ENCODE data around the gene DDX17.

DDX17 gene

DNA sequence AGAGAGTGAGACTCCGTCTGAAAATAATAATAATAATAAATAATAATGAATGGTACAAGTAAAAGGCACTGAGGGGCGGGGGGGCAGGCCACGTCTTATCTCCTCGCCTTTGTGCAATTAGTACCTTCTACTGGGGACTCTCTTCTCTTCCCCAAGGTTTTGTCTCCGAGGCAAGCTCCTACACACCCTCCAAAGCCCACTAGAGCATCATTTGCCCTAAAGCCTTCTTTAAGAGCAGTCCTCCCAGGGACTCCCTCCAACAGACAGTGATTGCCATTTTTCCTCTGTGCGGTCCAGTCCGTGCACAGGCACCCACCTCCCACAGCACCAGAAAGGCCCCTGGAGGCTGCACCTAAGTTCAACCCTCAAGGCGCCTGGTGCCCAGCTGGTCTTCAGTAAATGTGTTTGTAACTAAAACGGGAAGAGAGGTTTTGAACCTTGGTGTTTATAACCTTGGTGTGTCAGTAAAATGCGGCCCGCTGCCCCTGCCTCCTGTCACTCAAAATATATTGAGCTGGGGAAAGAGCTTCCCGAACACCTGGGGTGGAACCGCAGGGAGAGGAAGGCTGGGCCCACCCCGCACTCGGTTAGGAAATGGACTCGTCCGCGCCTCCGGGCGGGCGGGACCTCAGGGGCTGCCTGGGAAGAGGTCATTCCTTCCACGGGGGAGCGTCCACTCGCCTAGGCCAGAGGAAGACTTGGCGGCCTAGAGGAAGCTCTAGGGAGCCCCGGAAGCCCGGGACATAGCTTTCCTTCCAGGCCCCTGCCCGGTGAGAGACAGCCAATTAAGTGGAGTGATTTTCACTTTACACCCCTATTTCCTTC, 42.9 kb downstream of the DDX17 start:
- no peak overlapping the region for H3K27ac ChIP-seq
- H3K27me3 ChIP-seq = peaks cover 0 to 56% of the 10 kb centered on the region in 2 donors
- H3K9me3 ChIP-seq = no peaks in the 10 kb centered on the region
- intact Hi-C loops (cut with DNase I; ENCODE audit: low total_unique reads) = no loop called here
- H3K36me3 ChIP-seq = no peaks in the 10 kb centered on the region
- no peak for DNase-seq
- TF ChIP-seq, protein P1, sequence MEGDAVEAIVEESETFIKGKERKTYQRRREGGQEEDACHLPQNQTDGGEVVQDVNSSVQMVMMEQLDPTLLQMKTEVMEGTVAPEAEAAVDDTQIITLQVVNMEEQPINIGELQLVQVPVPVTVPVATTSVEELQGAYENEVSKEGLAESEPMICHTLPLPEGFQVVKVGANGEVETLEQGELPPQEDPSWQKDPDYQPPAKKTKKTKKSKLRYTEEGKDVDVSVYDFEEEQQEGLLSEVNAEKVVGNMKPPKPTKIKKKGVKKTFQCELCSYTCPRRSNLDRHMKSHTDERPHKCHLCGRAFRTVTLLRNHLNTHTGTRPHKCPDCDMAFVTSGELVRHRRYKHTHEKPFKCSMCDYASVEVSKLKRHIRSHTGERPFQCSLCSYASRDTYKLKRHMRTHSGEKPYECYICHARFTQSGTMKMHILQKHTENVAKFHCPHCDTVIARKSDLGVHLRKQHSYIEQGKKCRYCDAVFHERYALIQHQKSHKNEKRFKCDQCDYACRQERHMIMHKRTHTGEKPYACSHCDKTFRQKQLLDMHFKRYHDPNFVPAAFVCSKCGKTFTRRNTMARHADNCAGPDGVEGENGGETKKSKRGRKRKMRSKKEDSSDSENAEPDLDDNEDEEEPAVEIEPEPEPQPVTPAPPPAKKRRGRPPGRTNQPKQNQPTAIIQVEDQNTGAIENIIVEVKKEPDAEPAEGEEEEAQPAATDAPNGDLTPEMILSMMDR (IDR thresholded peaks at IDR 0.05) = no peak
- H3K4me3 ChIP-seq = no peak overlapping the region
- peaks cover 0 to 26% (median 17%) of the 10 kb centered on the region in 4 donors for H3K4me1 ChIP-seq

DNA sequence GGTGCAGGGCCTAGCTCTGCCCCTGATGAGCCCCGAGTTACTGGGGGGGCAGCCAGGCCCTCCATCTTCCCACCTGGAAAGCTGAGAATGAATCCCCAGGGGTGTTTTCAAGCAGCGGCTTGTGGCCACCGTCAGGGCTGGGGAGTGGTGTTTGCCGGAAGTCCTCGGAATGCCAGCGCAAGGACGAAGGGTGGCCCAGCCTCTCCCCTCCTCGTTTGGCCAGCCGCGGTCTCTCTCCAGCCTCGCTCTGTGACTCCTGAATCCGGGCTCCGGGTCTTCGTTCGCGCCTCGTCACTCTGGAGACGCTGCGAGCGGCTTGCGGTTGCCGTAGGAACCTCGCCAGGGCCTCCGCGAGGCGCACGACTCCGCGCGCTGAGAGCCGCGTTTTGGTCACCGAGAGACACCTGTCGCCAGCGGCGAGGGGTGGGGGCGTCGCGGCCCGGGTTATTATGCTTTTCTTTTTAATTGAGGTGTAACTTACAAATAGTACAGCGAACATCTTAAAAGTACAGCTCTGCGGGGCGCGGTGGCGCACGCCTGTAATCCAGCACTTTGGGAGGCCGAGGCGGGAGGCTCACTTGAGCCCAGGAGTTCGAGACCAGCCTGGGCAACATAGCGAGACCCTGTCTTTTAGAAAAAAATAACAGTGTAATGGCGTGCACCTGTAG, 44.6 kb downstream of the DDX17 start:
- H3K27me3 ChIP-seq = peaks cover 0 to 55% of the 10 kb centered on the region in 2 donors
- peak overlapping the region; percentile 8 to 22 for H3K4me3 ChIP-seq
- H3K9me3 ChIP-seq = no peaks in the 10 kb centered on the region
- H3K4me1 ChIP-seq = peaks cover 0 to 17% (median 11%) of the 10 kb centered on the region in 4 donors
- TF ChIP-seq, protein P1 (IDR thresholded peaks at IDR 0.05) = no peak
- H3K36me3 ChIP-seq = no peaks in the 10 kb centered on the region
- DNase-seq = peak; percentile 51 to 84
- intact Hi-C loops (cut with DNase I; ENCODE audit: low total_unique reads) = no loop called here
- no peak overlapping the region for H3K27ac ChIP-seq

DNA sequence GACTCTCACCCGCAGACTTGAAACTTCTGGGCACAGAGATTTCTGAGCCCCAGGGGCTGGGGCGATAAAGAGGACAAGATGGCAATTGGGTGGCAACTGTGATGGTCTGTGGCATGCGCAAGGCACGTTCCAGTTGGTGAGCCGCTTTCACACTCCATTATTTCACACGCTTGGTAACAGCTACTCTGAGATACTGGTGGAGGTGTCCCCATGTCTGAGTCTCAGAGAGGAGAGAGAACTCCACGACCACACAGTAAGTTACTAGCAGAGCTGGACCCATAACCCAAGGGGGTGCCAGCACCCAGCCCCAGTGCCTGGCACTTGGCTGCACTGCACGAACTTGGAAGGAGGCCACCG, 45.1 kb downstream of the DDX17 start:
- H3K9me3 ChIP-seq = no peaks in the 10 kb centered on the region
- peaks cover 0 to 19% (median 11%) of the 10 kb centered on the region in 4 donors for H3K4me1 ChIP-seq
- peak overlapping the region; percentile 8 to 22 for H3K4me3 ChIP-seq
- intact Hi-C loops (cut with DNase I; ENCODE audit: low total_unique reads) = no loop called here
- H3K27ac ChIP-seq = no peak overlapping the region
- peaks cover 0 to 55% of the 10 kb centered on the region in 2 donors for H3K27me3 ChIP-seq
- no peaks in the 10 kb centered on the region for H3K36me3 ChIP-seq
- DNase-seq = no peak
- TF ChIP-seq, protein P1 (IDR thresholded peaks at IDR 0.05) = no peak

DNA sequence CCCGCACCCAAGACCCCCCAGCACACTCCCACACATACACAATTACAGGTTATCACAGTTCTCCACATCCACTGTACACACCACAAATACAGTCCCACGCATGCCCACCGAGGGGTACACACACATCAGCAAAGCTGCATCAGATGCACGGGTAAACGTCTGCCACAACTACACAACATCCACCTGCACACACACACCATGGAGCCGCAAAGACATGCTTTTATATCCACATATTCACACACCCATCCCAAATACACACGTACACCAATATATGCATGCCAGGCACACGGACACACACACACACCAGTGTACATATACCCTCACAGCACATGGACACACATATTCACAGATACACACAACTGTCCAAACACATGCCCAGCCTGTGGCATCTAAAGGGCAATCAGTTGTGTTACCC, 45.7 kb downstream of the DDX17 start:
- DNase-seq = no peak
- Histone ChIP-seq H3K4me3 (no peak overlapping the region), H3K9me3 (no peaks in the 10 kb centered on the region), H3K27me3 (peaks cover 6 to 55% of the 10 kb centered on the region in 2 donors), H3K36me3 (no peaks in the 10 kb centered on the region), H3K4me1 (peaks cover 0 to 25% (median 17%) of the 10 kb centered on the region in 4 donors), H3K27ac (no peak overlapping the region)
- TF ChIP-seq, protein P1 (IDR thresholded peaks at IDR 0.05) = no peak
- intact Hi-C loops (cut with DNase I; ENCODE audit: low total_unique reads) = no loop called here

DNA sequence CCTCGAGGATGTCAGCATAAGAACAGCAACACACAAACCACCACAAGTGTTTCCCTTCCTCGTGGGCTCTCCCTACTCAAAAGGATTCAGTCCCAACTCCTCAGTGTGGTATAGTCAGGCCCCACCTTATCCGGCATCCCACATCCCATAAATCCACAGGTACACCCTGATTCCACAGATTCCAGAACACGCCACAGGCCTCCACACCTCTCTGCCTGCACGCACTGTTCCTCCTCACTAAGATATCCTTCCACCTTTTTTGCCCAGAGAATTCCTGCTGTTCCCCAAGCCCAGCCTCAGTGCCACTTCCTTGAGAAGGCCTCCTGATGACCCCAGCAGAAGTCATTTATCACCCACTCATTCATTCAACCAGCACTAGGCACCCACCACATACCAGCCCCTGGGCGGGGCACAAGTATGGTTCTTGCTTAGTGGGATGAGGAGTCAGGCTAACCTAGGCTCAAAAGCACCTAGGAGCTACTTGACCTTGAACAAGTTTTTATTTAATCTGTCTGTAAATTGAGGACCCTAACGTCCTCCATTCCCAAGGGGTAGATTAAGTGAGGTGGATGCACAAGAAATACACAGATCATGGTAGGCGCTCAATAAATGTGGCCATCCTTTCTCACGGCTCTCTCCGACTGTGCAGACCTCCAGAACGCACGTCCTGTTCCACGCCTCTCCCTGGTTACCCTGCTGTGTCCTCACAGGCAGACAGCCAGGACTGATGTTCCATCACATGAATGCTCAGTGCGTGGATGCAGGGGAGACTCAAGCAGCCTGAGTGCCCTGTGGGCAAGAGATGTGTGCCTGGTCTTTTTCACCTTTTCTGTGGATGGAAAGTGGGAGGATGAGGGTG, 49.0 kb downstream of the DDX17 start:
- no peak overlapping the region for H3K27ac ChIP-seq
- no peak for DNase-seq
- peaks cover 7 to 77% of the 10 kb centered on the region in 2 donors for H3K27me3 ChIP-seq
- TF ChIP-seq, protein P1 (IDR thresholded peaks at IDR 0.05) = no peak
- H3K9me3 ChIP-seq = no peaks in the 10 kb centered on the region
- intact Hi-C loops (cut with DNase I; ENCODE audit: low total_unique reads) = no loop called here
- no peak overlapping the region for H3K4me3 ChIP-seq
- no peaks in the 10 kb centered on the region for H3K36me3 ChIP-seq
- H3K4me1 ChIP-seq = peaks cover 0 to 38% (median 33%) of the 10 kb centered on the region in 4 donors

Measured in tibial artery (tissue), 4 donors.